ENCODE measurements around the gene FIGLA. TPM values are rescaled to one million over a fixed set of nuclear protein-coding genes. Genes with fewer than 3 reads are reported as not detected.

The FIGLA gene
- polyA plus RNA-seq, 1 of the 3 experiments (the other 2 are of a cell fraction): not detected

DNA sequence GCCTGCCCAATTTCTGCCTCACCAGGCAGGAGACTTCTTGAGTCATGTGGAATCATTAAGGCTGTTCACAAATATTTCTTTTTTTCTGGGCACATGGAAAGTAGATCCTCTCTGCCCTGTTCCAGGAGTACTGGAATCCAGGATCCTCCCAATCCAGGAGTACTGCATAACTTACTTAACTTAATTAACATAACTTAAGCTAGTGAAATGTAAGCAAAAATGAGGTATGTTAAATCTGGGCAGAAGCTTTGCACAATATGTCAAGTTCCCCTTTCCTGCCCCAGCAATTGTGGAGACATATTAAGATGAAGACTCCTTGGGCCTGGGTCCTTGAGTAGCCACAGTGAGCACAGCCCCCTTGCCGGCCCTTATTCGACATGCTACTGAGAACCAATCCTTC is 41.9 kb upstream of the FIGLA start:
- no peaks in the 10 kb centered on the region for H3F3A ChIP-seq (replicated peaks; ENCODE audit: insufficient read depth)
- CTCF ChIA-PET: interaction anchor here (1.6 kb wide), 1 partner anchor 24 kb away, joined by 5 read pairs; no protein-coding TSS in a partner anchor
- H3K4me3 ChIP-seq (ENCODE audit: low read depth in 2 of 2, low read length in 1 of 2): no peak overlapping the region
- H3K27ac ChIP-seq (ENCODE audit: low read depth in 2 of 2, low read length in 1 of 2): no peak overlapping the region
- no peaks in the 10 kb centered on the region for H3K27me3 ChIP-seq (ENCODE audit: insufficient read depth)
- no peak for DNase-seq
- no peaks in the 10 kb centered on the region for H3K9me3 ChIP-seq
- H3K79me2 ChIP-seq (ENCODE audit: insufficient read depth): no peaks in the 10 kb centered on the region
- H4K20me1 ChIP-seq (ENCODE audit: insufficient read depth): no peaks in the 10 kb centered on the region
- no peaks in the 10 kb centered on the region for H3K4me1 ChIP-seq (ENCODE audit: control insufficient read depth in 1 of 2, insufficient read depth in 2 of 2, low read depth in 1 of 2, low read length in 1 of 2)
- H3K9me2 ChIP-seq: no peaks in the 10 kb centered on the region
- 61% methylated on average over 2 of the region's 2 CpGs for WGBS (ENCODE audit: low lambda C conversion rate)
- no peak overlapping the region for H3K4me2 ChIP-seq
- no peak overlapping the region for H2AFZ ChIP-seq (ENCODE audit: low read depth)
- no peaks in the 10 kb centered on the region for H3K36me3 ChIP-seq (replicated peaks in 1 of 2; ENCODE audit: control insufficient read depth in 1 of 2, insufficient read depth in 2 of 2, low read length in 1 of 2)
- POLR2A ChIA-PET: no interaction called here
- no peak for TF ChIP-seq TEAD4 (IDR thresholded peaks at IDR 0.05; ENCODE audit: borderline replicate concordance, insufficient read depth)
- TF ChIP-seq POLR2AphosphoS5 (IDR thresholded peaks at IDR 0.05; ENCODE audit: low read depth, low read length): no peak
- TF ChIP-seq MAX (IDR thresholded peaks at IDR 0.05; ENCODE audit: low read depth): no peak
- no peak for TF ChIP-seq GABPA (IDR thresholded peaks at IDR 0.05; ENCODE audit: low read depth)
- no peak for TF ChIP-seq NFIC (IDR thresholded peaks at IDR 0.05; ENCODE audit: borderline replicate concordance)
- TF ChIP-seq USF1 (IDR thresholded peaks at IDR 0.05; ENCODE audit: borderline replicate concordance, low read depth): no peak
- TF ChIP-seq CTCF (IDR thresholded peaks at IDR 0.05): no peak
- TF ChIP-seq GATA2 (CRISPR knock-in tag; IDR thresholded peaks at IDR 0.05): no peak
- TF ChIP-seq MXI1 (IDR thresholded peaks at IDR 0.05; ENCODE audit: low read depth, low read length): no peak
- TF ChIP-seq JUND (IDR thresholded peaks at IDR 0.05): no peak
- no peak for TF ChIP-seq SMC3 (IDR thresholded peaks at IDR 0.05; ENCODE audit: low read depth, low read length)
- no peak for TF ChIP-seq FOXM1 (IDR thresholded peaks at IDR 0.05; ENCODE audit: low read depth)
- no peak for TF ChIP-seq TCF12 (IDR thresholded peaks at IDR 0.05)
- TF ChIP-seq FOSL2 (IDR thresholded peaks at IDR 0.05; ENCODE audit: borderline replicate concordance, low read depth): no peak
- no peak overlapping the region for H3K9ac ChIP-seq

DNA sequence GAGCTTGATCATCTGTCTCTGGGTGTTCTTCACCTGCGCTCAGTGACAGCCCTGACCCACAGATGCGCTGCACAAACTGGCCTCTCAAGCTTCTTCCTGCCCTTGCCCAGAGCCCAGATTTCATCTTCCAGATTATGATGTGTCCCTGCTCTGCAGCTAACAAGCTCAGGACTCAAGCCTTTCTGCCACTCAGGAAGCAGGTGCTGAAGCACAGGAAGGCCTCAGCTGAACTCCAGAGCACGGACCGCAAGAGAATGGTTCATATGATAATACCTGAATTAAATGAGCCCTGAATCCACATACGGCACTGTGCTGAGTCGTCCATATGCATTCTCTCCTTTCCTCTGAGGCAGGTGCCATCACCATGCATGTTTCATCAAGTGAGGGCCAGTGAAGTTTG is 41.4 kb upstream of the FIGLA start:
- H3K9me3 ChIP-seq: no peaks in the 10 kb centered on the region
- no peak overlapping the region for H3K27ac ChIP-seq (ENCODE audit: low read depth in 2 of 2, low read length in 1 of 2)
- no peak overlapping the region for H3K4me2 ChIP-seq
- ChIA-PET CTCF (interaction anchor here (1.2 to 1.6 kb wide), 3 partner anchors 8 to 30 kb away, joined by 3 to 5 read pairs (median 4); no protein-coding TSS in a partner anchor), POLR2A (no interaction called here)
- no peak overlapping the region for H3K4me3 ChIP-seq (ENCODE audit: low read depth in 2 of 2, low read length in 1 of 2)
- TF ChIP-seq TCF12 (IDR thresholded peaks at IDR 0.05): no peak
- no peak for TF ChIP-seq EP300 (IDR thresholded peaks at IDR 0.05; ENCODE audit: borderline replicate concordance in 1 of 2, low read depth in 1 of 2, low read length in 1 of 2)
- TF ChIP-seq EZH2phosphoT487 (IDR thresholded peaks at IDR 0.05; ENCODE audit: borderline replicate concordance, low read depth): no peak
- TF ChIP-seq RCOR1 (IDR thresholded peaks at IDR 0.05; ENCODE audit: low read length): no peak
- no peak for TF ChIP-seq NRF1 (IDR thresholded peaks at IDR 0.05; ENCODE audit: low read depth, low read length)
- no peak for TF ChIP-seq USF1 (IDR thresholded peaks at IDR 0.05; ENCODE audit: borderline replicate concordance, low read depth)
- H4K20me1 ChIP-seq (ENCODE audit: insufficient read depth): no peaks in the 10 kb centered on the region
- H2AFZ ChIP-seq (ENCODE audit: low read depth): no peak overlapping the region
- H3K27me3 ChIP-seq (ENCODE audit: insufficient read depth): no peaks in the 10 kb centered on the region
- no peaks in the 10 kb centered on the region for H3K4me1 ChIP-seq (ENCODE audit: control insufficient read depth in 1 of 2, insufficient read depth in 2 of 2, low read depth in 1 of 2, low read length in 1 of 2)
- H3F3A ChIP-seq (replicated peaks; ENCODE audit: insufficient read depth): no peaks in the 10 kb centered on the region
- no peak overlapping the region for H3K9ac ChIP-seq
- no peak for DNase-seq
- WGBS (ENCODE audit: low lambda C conversion rate): 89% methylated on average over 5 of the region's 6 CpGs
- no peaks in the 10 kb centered on the region for H3K79me2 ChIP-seq (ENCODE audit: insufficient read depth)
- no peaks in the 10 kb centered on the region for H3K36me3 ChIP-seq (replicated peaks in 1 of 2; ENCODE audit: control insufficient read depth in 1 of 2, insufficient read depth in 2 of 2, low read length in 1 of 2)
- no peaks in the 10 kb centered on the region for H3K9me2 ChIP-seq

All from SK-N-SH (cell line).